Measurements from ENCODE around the gene DSTYK. TPM values are rescaled to one million over a fixed set of nuclear protein-coding genes. Genes with fewer than 3 reads are reported as not detected.

Gene DSTYK
- total RNA-seq, 1 experiment from 2014 or later, result 8.4 TPM

- ChIA-PET CTCF (no interaction called here), POLR2A (ENCODE audit: unreplicated experiment) (no interaction called here)
- ATAC-seq (no peak), DNase-seq (no peak)
- H3K4me2 ChIP-seq (ENCODE audit: low read length), result no peak overlapping the region
- H3K4me3 ChIP-seq (ENCODE audit: low read length), result no peak overlapping the region
- no peaks in the 10 kb centered on the region for H3K9me2 ChIP-seq (replicated peaks; ENCODE audit: low read length)
- no peaks in the 10 kb centered on the region for H3K4me1 ChIP-seq (ENCODE audit: insufficient read depth, low read length)
- no peak for TF ChIP-seq EZH2phosphoT487 (IDR thresholded peaks at IDR 0.05; ENCODE audit: borderline replicate concordance, low read length)
- no peak for TF ChIP-seq EZH2 (IDR thresholded peaks at IDR 0.05; ENCODE audit: low read length, unreplicated experiment)
- TF ChIP-seq, protein P1, sequence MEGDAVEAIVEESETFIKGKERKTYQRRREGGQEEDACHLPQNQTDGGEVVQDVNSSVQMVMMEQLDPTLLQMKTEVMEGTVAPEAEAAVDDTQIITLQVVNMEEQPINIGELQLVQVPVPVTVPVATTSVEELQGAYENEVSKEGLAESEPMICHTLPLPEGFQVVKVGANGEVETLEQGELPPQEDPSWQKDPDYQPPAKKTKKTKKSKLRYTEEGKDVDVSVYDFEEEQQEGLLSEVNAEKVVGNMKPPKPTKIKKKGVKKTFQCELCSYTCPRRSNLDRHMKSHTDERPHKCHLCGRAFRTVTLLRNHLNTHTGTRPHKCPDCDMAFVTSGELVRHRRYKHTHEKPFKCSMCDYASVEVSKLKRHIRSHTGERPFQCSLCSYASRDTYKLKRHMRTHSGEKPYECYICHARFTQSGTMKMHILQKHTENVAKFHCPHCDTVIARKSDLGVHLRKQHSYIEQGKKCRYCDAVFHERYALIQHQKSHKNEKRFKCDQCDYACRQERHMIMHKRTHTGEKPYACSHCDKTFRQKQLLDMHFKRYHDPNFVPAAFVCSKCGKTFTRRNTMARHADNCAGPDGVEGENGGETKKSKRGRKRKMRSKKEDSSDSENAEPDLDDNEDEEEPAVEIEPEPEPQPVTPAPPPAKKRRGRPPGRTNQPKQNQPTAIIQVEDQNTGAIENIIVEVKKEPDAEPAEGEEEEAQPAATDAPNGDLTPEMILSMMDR (conservative IDR thresholded peaks at IDR 0.05; ENCODE audit: low read depth, low read length), result no peak
- H3K9ac ChIP-seq (ENCODE audit: low read length), result no peak overlapping the region
- BruUV-seq (replicated peaks), result no TSS peak
- no peaks in the 10 kb centered on the region for H3K9me3 ChIP-seq (ENCODE audit: low read length)
- intact Hi-C loops (cut with micrococcal nuclease), result no loop called here
- H2AFZ ChIP-seq (ENCODE audit: low read length), result no peak overlapping the region
- H3K27me3 ChIP-seq (ENCODE audit: low read length), result no peaks in the 10 kb centered on the region
- no peaks in the 10 kb centered on the region for H3K36me3 ChIP-seq (ENCODE audit: low read depth, low read length)
- no peaks in the 10 kb centered on the region for H4K20me1 ChIP-seq (ENCODE audit: low read length)
- no peak overlapping the region for H3K27ac ChIP-seq (ENCODE audit: low read length)
- no peaks in the 10 kb centered on the region for H3F3A ChIP-seq (ENCODE audit: low read length, unreplicated experiment)
- H3K79me2 ChIP-seq (ENCODE audit: low read length), result no peaks in the 10 kb centered on the region
Observed at GRCh38 chr1:205244384-205244783, 32.9 kb upstream of the DSTYK start.

GRCh38 chr1:205243350-205244191 is 32.1 kb upstream of the DSTYK start:
- Histone ChIP-seq H3K36me3 (ENCODE audit: low read depth, low read length) (no peaks in the 10 kb centered on the region), H3K9me3 (ENCODE audit: low read length) (no peaks in the 10 kb centered on the region), H3F3A (ENCODE audit: low read length, unreplicated experiment) (no peaks in the 10 kb centered on the region), H3K4me1 (ENCODE audit: insufficient read depth, low read length) (no peaks in the 10 kb centered on the region), H3K27me3 (ENCODE audit: low read length) (no peaks in the 10 kb centered on the region), H3K9ac (ENCODE audit: low read length) (no peak overlapping the region), H2AFZ (ENCODE audit: low read length) (no peak overlapping the region), H3K27ac (ENCODE audit: low read length) (no peak overlapping the region), H3K4me3 (ENCODE audit: low read length) (no peak overlapping the region), H3K9me2 (replicated peaks; ENCODE audit: low read length) (no peaks in the 10 kb centered on the region), H3K4me2 (ENCODE audit: low read length) (no peak overlapping the region), H4K20me1 (ENCODE audit: low read length) (no peaks in the 10 kb centered on the region), H3K79me2 (ENCODE audit: low read length) (no peaks in the 10 kb centered on the region)
- no peak for TF ChIP-seq EZH2phosphoT487 (IDR thresholded peaks at IDR 0.05; ENCODE audit: borderline replicate concordance, low read length)
- TF ChIP-seq, protein P1 (conservative IDR thresholded peaks at IDR 0.05; ENCODE audit: low read depth, low read length), result no peak
- no peak for TF ChIP-seq EZH2 (IDR thresholded peaks at IDR 0.05; ENCODE audit: low read length, unreplicated experiment)
- ATAC-seq (no peak), DNase-seq (no peak)
- BruUV-seq (replicated peaks), result no TSS peak
- intact Hi-C loops (cut with micrococcal nuclease), result no loop called here
- ChIA-PET CTCF (no interaction called here), POLR2A (ENCODE audit: unreplicated experiment) (no interaction called here)

DNA sequence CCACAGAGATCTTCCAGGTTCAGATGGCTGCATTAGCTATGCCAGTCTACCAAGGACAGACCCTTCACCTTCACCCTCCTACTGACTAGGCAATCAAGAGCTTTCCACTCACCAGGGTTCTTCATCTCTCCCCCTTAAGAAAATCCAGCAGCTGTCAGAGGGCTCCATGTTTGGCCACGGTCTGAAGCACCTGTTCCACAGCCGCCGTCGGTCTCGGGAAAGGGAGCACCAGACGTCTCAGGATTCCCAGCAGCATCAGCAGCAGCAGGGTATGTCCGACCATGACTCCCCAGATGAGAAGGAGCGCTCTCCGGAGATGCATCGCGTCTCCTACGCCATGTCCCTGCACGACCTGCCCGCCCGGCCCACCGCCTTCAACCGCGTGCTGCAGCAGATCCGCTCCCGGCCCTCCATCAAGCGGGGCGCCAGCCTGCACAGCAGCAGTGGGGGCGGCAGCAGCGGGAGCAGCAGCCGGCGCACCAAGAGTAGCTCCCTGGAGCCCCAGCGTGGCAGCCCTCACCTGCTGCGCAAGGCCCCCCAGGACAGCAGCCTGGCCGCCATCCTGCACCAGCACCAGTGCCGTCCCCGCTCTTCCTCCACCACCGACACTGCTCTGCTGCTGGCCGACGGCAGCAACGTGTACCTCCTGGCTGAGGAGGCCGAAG is 30.0 kb upstream of the DSTYK start:
- Histone ChIP-seq H3K4me2 (ENCODE audit: low read length) (no peak overlapping the region), H3K27me3 (ENCODE audit: low read length) (no peaks in the 10 kb centered on the region), H3F3A (ENCODE audit: low read length, unreplicated experiment) (no peaks in the 10 kb centered on the region), H3K79me2 (ENCODE audit: low read length) (no peaks in the 10 kb centered on the region), H3K4me3 (ENCODE audit: low read length) (no peak overlapping the region), H3K9me3 (ENCODE audit: low read length) (no peaks in the 10 kb centered on the region), H4K20me1 (ENCODE audit: low read length) (no peaks in the 10 kb centered on the region), H3K4me1 (ENCODE audit: insufficient read depth, low read length) (no peaks in the 10 kb centered on the region), H3K27ac (ENCODE audit: low read length) (no peak overlapping the region), H3K9ac (ENCODE audit: low read length) (no peak overlapping the region), H3K36me3 (ENCODE audit: low read depth, low read length) (no peaks in the 10 kb centered on the region), H2AFZ (ENCODE audit: low read length) (no peak overlapping the region), H3K9me2 (replicated peaks; ENCODE audit: low read length) (no peaks in the 10 kb centered on the region)
- ChIA-PET POLR2A (ENCODE audit: unreplicated experiment) (no interaction called here), CTCF (no interaction called here)
- DNase-seq (no peak), ATAC-seq (no peak)
- TF ChIP-seq EZH2phosphoT487 (IDR thresholded peaks at IDR 0.05; ENCODE audit: borderline replicate concordance, low read length), result no peak
- intact Hi-C loops (cut with micrococcal nuclease), result no loop called here
- BruUV-seq (replicated peaks), result no TSS peak

Measured in PC-3 (cell line).